NCI-H510A treated with DMSO at 0.1 percent for 48 hours (cell line): ENCODE data around the gene SLC22A23.

Experiments
- DNase-seq: peaks from one replicate; lab custom pipeline; 2025; lab: John Stamatoyannopoulos, UW

SLC22A23 gene

DNA sequence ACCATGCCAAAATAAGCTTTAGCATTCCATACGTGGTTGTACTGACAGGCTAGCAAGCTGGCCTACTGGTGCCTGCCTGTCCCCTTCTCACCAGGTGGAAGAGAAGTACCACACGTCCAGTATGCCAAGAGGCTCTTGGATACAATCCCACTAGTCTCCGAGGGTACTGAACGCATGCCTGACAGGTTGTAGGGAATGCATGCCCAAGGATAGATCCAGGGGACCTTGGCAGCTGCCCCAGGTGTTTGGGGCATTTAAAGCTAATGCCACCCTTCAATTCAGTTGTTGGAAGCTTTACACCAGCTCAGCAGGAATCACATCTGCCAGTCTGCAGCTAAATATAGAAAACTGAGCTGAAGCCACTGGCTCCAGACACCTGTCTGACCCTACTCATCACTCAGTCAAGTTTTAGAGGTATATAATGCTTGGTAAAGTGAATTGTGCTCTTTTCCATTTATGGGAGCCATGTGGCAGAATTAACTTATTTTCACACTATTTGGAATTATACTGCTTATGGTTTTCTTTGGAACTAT, 234.3 kb downstream of the SLC22A23 start:
- DNase-seq: peak; percentile 42

GRCh38 chr6:3221578-3221977, 235.3 kb downstream of the SLC22A23 start:
- DNase-seq: no peak

DNA sequence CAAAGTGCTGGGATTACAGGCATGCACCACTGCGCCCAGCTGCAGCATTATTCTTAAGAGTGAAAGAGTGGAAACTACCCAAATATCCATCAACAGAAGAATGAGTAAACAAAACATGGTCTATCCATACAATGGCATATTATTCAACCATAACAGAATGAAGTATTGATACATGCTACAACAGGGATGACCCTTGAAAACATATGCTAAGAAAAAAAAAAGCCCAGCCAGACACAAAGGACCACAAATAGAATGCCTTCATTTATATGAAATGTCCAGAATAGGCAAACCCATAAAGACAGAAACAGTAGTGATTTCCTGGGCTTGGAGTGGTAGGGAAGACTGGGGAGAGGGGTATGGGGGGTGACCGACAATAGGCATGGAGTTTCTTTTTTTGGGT, 236.5 kb downstream of the SLC22A23 start:
- DNase-seq: no peak
